Measurements from ENCODE around the gene PPP1R14B.

The PPP1R14B gene

GRCh38 chr11:64261556-64262080 is 14.9 kb upstream of the PPP1R14B start:
- in situ Hi-C loops (cut with MboI; ENCODE audit: low sequenced_read_pairs), result no loop called here

DNA sequence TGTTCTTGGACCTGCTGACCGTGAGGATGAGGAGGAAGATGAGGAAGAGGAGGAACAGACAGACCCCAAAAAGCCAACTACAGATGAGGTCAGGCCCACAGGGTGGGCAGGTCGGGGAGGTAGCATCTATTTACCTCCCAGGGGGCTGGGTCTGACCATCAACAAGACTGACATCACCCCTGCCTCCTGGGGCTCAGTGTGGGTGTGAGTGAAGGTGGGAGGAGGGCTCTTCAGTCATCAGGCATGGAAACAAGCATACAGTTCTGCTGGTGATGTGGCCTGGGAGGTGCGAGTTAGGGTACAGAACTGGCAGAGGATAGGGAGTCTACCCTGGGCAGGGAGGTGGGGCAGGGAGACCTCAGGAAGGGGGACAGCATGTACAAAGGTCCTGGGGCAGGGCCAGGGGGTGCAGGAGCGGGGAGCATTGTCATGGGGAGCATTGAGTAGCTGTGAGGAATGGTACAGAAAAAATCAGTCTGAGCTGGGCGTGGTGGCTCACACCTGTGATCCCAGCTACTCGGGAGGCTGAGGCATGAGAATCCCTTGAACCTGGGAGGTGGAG is 13.5 kb upstream of the PPP1R14B start:
- in situ Hi-C loops (cut with MboI; ENCODE audit: low sequenced_read_pairs), result no loop called here

- in situ Hi-C loops (cut with MboI; ENCODE audit: low sequenced_read_pairs), result no loop called here
Measured at GRCh38 chr11:64259533-64260067, 12.9 kb upstream of the PPP1R14B start.

- in situ Hi-C loops (cut with MboI; ENCODE audit: low sequenced_read_pairs), result no loop called here
Measured at GRCh38 chr11:64258946-64259532, 12.3 kb upstream of the PPP1R14B start.

GRCh38 chr11:64258356-64258755 is 11.6 kb upstream of the PPP1R14B start:
- in situ Hi-C loops (cut with MboI; ENCODE audit: low sequenced_read_pairs), result no loop called here

DNA sequence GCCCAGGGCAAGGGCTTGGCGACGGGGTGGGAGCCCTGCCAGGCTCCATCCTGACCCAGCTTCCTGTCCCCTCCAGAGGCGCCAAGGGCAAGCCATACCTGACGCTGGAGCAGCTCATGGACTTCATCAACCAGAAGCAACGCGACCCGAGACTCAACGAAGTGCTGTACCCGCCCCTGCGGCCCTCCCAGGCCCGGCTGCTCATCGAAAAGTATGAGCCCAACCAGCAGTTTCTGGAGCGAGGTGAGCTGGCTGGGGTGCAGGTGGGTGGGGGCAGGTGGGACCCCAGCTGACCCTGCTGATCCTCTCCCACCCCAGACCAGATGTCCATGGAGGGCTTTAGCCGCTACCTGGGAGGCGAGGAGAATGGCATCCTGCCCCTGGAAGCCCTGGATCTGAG is 9.6 kb upstream of the PPP1R14B start:
- in situ Hi-C loops (cut with MboI; ENCODE audit: low sequenced_read_pairs), result no loop called here

- in situ Hi-C loops (cut with MboI; ENCODE audit: low sequenced_read_pairs), result no loop called here
Measured at GRCh38 chr11:64255135-64256128, 8.7 kb upstream of the PPP1R14B start.

DNA sequence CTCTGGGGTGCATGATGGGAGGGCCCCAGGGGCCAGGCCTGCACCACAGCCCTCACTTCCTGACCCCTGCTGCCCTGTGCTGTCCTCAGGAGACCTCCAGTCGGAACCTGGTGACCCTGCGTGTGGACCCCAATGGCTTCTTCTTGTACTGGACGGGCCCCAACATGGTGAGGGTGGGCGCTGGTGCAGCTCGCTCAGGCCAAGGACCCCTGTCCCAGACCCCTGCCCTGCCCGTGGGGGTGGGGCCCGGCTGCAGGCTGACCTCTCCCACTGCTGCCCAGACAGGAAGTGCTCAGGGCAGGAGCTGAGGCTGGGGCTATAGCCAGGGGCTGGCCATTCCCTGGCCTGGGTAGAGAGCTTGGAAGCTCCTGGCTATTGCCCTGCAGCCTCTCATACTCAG is 7.6 kb upstream of the PPP1R14B start:
- in situ Hi-C loops (cut with MboI; ENCODE audit: low sequenced_read_pairs), result no loop called here

- in situ Hi-C loops (cut with MboI; ENCODE audit: low sequenced_read_pairs), result no loop called here
Measured at GRCh38 chr11:64253481-64253880, 6.7 kb upstream of the PPP1R14B start.

DNA sequence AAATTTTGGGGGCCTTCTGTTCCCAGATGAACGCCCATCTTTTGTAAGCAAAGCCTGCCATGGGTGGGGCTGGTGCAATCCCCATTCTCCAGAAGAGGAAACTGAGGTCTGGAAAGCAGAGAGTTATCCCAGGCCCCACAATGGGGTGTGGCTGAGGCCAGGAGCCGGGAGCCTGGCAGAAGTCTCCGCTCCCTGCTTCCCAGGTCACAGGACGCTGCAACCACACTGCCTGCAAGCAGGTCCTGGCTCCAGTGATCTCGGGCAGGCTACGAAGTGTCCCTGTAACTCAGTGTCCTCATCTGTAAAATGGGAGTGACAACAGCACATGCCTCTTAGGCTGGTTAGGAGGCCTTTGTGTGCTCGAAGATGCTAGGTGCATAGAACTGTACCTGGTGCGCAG is 6.3 kb upstream of the PPP1R14B start:
- in situ Hi-C loops (cut with MboI; ENCODE audit: low sequenced_read_pairs), result no loop called here

DNA sequence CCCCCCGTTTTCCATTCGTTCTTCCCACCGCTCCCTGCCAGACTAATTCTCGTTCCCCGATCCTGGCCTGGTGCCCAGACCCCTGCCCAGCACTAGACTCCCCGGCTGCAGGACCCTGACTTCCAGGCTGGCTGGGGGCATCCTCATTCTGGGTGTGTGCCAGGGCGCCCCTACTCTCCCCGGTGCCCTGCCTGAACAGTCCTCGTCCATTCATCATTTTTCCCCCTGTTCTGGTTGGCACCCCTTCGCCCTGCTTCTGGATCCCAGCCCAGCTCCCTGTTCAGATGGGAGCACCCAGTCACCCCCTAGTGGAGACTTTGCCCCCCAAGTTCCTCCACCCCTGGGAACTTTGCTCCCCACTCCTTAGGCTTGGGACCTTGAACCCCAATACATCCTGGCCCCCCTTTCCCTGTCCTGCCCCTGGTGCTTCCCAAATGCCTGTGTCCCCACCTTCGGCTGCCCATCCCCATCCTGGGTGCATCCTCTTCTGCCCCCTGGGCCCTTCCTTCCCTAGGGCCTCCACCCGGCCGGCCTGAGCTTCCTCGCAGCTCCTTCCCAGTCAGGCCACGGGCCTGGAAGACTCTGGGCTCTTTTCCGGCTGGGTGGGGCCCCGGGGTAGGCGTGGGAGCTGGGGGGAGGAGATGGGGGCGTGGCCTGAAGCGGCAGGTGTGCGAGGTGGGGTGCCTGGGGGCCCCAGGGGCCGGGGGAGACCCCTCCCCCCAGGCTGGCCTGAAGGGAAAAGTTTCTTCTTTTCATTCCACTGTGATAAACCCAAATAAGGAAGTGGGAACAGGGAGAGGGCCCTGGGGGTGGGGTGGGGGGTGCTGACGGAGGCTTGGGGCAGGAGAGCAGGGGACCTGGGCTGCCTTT is 5.5 kb upstream of the PPP1R14B start:
- in situ Hi-C loops (cut with MboI; ENCODE audit: low sequenced_read_pairs), result no loop called here

- in situ Hi-C loops (cut with MboI; ENCODE audit: low sequenced_read_pairs), result no loop called here
Measured at GRCh38 chr11:64251753-64252002, 4.9 kb upstream of the PPP1R14B start.

- in situ Hi-C loops (cut with MboI; ENCODE audit: low sequenced_read_pairs), result no loop called here
Measured at GRCh38 chr11:64251016-64251752, 4.4 kb upstream of the PPP1R14B start, which contains the start of gene PLCB3. PLCB3 (plus strand) TSS chr11:64251530; CDS start chr11:64251650, 120 bp downstream.

DNA sequence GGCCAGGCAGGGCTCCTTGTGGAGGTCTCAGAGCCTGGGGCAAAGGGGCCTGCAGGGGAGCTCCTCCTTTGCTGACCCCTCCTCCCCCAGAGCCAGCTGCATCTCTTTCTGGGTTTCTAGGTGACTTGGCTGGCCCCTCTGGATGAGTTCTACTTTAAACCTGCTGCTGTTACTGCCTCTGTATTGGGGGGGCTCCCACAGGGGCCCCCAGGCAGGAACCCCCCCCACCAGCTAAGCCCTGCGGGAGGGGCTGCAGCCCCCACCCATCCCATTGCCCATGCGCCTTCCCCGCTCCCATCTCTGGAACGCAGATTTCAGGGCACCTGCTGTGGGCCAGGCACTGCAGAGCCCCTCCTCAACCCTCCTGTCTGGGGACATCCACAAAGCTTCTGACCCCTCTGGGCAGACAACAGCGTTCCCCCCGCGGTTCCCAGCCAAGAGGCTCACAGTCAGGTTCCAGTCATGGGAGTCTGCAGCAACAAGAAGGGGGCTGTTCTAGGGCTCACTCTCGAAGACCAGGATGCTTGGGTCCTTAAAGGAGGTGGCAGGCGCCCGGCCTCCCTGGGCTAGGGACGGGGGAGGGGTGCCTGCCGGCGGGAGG is 3.8 kb upstream of the PPP1R14B start:
- in situ Hi-C loops (cut with MboI; ENCODE audit: low sequenced_read_pairs), result no loop called here

DNA sequence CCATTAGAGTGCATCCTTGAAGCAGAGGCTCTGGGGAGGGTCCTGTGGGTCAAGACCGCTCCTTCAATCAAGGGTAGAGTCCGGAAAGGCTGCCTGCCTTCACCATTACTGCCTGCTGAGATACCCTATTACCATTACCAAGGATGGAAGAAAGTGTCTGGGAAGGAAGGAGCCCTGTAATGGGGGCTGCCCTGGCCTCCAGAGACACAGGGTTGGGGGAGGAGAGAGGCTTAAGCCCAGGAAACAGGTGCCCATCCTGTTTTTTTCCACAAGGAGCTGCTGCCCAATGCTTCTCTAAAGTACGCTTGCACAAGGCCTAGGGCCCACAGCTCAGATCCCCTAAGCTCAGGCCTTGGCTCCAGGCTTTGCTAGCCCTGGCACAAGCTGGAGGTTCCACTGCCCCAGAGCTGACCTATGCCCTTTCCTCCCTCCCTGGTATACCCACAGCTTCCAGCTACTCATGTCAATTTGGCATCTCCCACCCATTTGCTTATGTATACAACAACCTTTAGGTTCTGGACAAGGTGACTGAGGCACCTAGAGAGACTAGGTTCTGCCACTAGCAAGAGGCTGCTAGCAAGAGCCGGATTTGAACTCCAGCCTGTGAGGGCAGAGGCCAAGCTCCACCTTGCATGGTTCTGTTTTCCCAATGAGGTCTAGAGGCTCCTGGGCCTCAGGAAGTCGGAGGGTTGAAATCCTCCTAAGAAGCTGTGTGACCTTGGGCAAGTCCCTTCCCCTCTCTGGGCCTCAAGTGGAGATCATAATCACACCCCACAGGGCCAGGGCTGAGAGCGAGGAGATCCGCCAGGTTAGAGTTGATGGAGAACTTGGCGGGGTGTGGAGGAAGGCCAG is 3.0 kb upstream of the PPP1R14B start:
- in situ Hi-C loops (cut with MboI; ENCODE audit: low sequenced_read_pairs), result no loop called here

DNA sequence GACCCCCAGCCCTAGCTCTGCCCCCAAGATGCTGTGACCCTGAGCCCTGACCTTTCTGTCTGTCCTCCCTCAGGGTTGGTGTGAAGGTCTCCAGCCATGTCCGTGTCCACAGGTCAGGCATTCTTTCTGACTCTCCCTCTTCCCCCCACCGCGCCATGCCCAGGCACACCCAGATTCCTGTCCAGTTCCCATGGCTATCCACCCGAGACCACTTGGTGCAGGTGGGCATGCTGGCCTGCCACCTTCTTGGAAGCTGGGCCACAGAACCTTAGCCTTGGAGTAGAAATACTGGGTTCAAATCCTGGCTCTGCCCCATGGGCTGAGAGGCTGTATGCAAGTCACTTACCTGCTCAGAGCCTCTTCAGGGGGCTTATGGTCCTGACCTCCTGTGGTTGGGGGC is 2.3 kb upstream of the PPP1R14B start:
- in situ Hi-C loops (cut with MboI; ENCODE audit: low sequenced_read_pairs), result no loop called here

GRCh38 chr11:64248578-64248977 is 1.8 kb upstream of the PPP1R14B start:
- in situ Hi-C loops (cut with MboI; ENCODE audit: low sequenced_read_pairs), result no loop called here

DNA sequence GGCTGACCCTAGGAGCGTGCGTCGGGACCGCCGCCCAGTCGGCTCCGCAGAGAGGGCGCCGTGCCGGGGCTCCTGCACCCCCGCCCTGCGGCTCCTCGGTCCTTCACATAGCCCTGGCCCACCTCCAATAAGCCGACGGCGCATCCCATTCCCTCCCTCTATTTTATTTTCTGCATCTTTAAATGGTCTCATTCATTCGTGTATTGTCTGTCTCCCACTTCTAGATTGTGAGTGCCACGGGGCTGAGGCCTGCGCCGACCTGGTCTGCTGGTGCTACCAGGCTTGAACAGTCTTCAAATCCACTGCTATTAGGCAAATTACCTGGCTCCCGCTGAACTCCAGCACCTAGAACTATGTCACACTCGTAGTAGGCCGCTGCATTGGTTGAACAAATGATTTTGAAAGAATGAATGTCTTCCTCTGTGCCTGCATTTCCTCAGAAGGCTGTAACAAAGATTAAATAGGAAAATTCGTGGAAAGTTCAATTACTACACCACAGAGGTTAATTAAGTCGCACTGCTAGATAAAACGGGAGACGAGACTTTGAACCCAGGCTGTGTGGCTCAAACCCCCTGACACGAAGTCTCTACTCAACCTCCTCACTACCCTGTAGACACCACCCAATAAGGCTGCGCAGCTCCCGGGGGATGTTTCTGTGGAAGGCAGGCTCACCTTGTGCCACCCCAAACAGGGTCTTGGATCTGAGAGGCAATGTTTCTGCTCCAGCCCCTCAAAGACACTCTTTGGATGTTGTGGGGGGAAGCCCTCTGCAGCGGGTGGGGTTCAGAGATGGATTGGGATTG is 1.2 kb upstream of the PPP1R14B start:
- in situ Hi-C loops (cut with MboI; ENCODE audit: low sequenced_read_pairs), result no loop called here
